Caco-2 (cell line): ENCODE results near the gene TMEM45B. TPM values are rescaled to one million over a fixed set of nuclear protein-coding genes. Genes with fewer than 3 reads are reported as not detected.
"Not testable (repeated sequence)": the region's sequence is repeated elsewhere in the genome, so short reads cannot be mapped to it uniquely, and the experiment has no call there.

Experiments
- BruUV-seq: library from RNA; stranded (reverse); fragments of 400-500 nt; replicated peaks from 2 replicates; lab custom pipeline; 2021; lab: Mats Ljungman, UMichigan
- CTCF ChIA-PET: fragments of 300-600 bp; sonication (Branson Sonifier 250); formaldehyde crosslinking; loops from one replicate; lab custom pipeline; 2022; ENCODE audit warnings: antibody characterized with exemption; lab: Charles Lee
- POLR2A ChIA-PET: fragments of 300-600 bp; sonication (Branson Sonifier 250); formaldehyde crosslinking; loops from one replicate; lab custom pipeline; 2022; ENCODE audit warnings: antibody characterized with exemption; lab: Charles Lee
- DNase-seq, 2 experiments: peaks; one replicate each; pipeline versions ENCODE4 v3.0.0 to v3.0.0-alpha.2; 2020 to 2022
- H3K27me3 ChIP-seq: replicated peaks from 2 replicates; pipeline ENCODE4 v1.6.0; 2011; ENCODE audit warnings: low read length; ENCODE audit not compliant: control insufficient read depth, insufficient read depth
- H3K36me3 ChIP-seq: 2 replicates; pipeline ENCODE4 v1.5.1; 2011; ENCODE audit warnings: low read length; ENCODE audit not compliant: control insufficient read depth, insufficient read depth
- H3K4me1 ChIP-seq: fragments of 250-450 bp; sonication (Bioruptor Pico); 2 replicates; pipeline ENCODE4 v1.5.1; 2020; ENCODE audit warnings: mild to moderate bottlenecking
- H3K4me3 ChIP-seq: 2 replicates; pipeline ENCODE4 v1.5.1; 2011; ENCODE audit warnings: low read depth, mild to moderate bottlenecking, control low read depth, low read length
- H3K9me3 ChIP-seq: fragments of 250-450 bp; sonication (Bioruptor Pico); 2 replicates; pipeline ENCODE4 v1.5.1; 2020; ENCODE audit warnings: mild to moderate bottlenecking, moderate library complexity
- H3K27ac Mint-ChIP-seq: one replicate; pipeline ENCODE4 v1.8.0; 2022; ENCODE audit warnings: mixed read lengths; ENCODE audit not compliant: unreplicated experiment
- H3K27me3 Mint-ChIP-seq: one replicate; pipeline ENCODE4 v1.8.0; 2022; ENCODE audit warnings: mixed read lengths; ENCODE audit not compliant: insufficient read depth, unreplicated experiment
- H3K36me3 Mint-ChIP-seq: one replicate; pipeline ENCODE4 v1.8.0; 2022; ENCODE audit warnings: mild to moderate bottlenecking, mixed read lengths; ENCODE audit not compliant: insufficient read depth, unreplicated experiment
- H3K4me1 Mint-ChIP-seq: one replicate; pipeline ENCODE4 v1.8.0; 2022; ENCODE audit warnings: low read depth, mixed read lengths; ENCODE audit not compliant: unreplicated experiment
- H3K4me3 Mint-ChIP-seq: one replicate; pipeline ENCODE4 v1.8.0; 2022; ENCODE audit warnings: mild to moderate bottlenecking, moderate library complexity, mixed read lengths; ENCODE audit not compliant: unreplicated experiment
- H3K9me3 Mint-ChIP-seq: one replicate; pipeline ENCODE4 v1.8.0; 2022; ENCODE audit warnings: mixed read lengths; ENCODE audit not compliant: unreplicated experiment
- intact Hi-C: fragments of 100-400 bp; cut with micrococcal nuclease; formaldehyde crosslinking; loops from one replicate; pipeline ENCODE4 v1.10.0; 2022; ENCODE audit not compliant: unreplicated experiment
- total RNA-seq: library from RNA; stranded (reverse); gene quantifications from 2 replicates; pipeline ENCODE4 v1.2.3, GENCODE V29; 2022
- TF ChIP-seq, protein P1 (sequence below), 2 experiments: fragments of 200-600 bp in 1 of 2; IDR thresholded peaks; 1 replicate in 1 of 2; 2 replicates in 1 of 2; pipeline versions ENCODE4 v1.5.1 to v1.8.0; 2011 to 2022; ENCODE audit warnings: antibody characterized with exemption in 1 of 2, control low read depth in 1 of 2, inconsistent platforms in 1 of 2, low read depth in 1 of 2, low read length in 1 of 2, mild to moderate bottlenecking in 1 of 2, moderate library complexity in 1 of 2; ENCODE audit not compliant: insufficient read depth in 1 of 2, severe bottlenecking in 1 of 2, unreplicated experiment in 1 of 2

TMEM45B gene
- total RNA-seq, 1 experiment from 2014 or later = 60.0 TPM

DNA sequence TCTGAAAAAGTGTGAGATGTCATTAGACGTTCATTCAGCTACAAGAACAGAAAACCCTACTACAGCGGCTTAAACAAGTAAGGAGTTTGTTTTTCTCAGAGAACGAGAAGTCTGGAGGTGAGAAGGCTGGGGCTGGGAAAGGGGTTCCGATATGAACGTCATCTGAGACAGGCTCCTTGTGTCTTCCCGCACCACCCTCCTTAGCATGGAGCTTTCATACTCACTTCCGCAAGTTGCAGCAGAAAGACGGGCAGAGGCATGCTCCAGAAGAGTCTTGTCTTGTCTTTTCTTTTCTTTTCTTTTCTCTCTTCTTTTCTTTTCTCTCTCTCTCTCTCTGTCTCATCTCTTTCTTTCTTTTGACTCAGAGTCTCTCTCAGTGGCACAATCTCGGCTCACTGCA, 3.6 kb downstream of the TMEM45B start:
- TF ChIP-seq, protein P1, sequence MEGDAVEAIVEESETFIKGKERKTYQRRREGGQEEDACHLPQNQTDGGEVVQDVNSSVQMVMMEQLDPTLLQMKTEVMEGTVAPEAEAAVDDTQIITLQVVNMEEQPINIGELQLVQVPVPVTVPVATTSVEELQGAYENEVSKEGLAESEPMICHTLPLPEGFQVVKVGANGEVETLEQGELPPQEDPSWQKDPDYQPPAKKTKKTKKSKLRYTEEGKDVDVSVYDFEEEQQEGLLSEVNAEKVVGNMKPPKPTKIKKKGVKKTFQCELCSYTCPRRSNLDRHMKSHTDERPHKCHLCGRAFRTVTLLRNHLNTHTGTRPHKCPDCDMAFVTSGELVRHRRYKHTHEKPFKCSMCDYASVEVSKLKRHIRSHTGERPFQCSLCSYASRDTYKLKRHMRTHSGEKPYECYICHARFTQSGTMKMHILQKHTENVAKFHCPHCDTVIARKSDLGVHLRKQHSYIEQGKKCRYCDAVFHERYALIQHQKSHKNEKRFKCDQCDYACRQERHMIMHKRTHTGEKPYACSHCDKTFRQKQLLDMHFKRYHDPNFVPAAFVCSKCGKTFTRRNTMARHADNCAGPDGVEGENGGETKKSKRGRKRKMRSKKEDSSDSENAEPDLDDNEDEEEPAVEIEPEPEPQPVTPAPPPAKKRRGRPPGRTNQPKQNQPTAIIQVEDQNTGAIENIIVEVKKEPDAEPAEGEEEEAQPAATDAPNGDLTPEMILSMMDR (IDR thresholded peaks at IDR 0.05; ENCODE audit: insufficient read depth in 1 of 2, low read depth in 1 of 2, low read length in 1 of 2, severe bottlenecking in 1 of 2, unreplicated experiment in 1 of 2) = no peak
- Histone ChIP-seq H3K4me1 (peaks cover 32% of the 10 kb centered on the region), H3K36me3 (no peaks in the 10 kb centered on the region; the same call in 1 of the 2 replicates), H3K9me3 (no peaks in the 10 kb centered on the region), H3K4me3 (no peak overlapping the region), H3K27me3 (no peaks in the 10 kb centered on the region)
- POLR2A ChIA-PET = no interaction called here
- H3K27ac Mint-ChIP-seq = no peak overlapping the region
- no peaks in the 10 kb centered on the region for H3K9me3 Mint-ChIP-seq
- intact Hi-C loops = no loop called here
- BruUV-seq = no TSS peak
- peaks cover 27% of the 10 kb centered on the region for H3K36me3 Mint-ChIP-seq
- peaks cover 40% of the 10 kb centered on the region for H3K4me1 Mint-ChIP-seq
- no peak for DNase-seq
- CTCF ChIA-PET = no interaction called here
- H3K4me3 Mint-ChIP-seq = no peak overlapping the region
- no peaks in the 10 kb centered on the region for H3K27me3 Mint-ChIP-seq

DNA sequence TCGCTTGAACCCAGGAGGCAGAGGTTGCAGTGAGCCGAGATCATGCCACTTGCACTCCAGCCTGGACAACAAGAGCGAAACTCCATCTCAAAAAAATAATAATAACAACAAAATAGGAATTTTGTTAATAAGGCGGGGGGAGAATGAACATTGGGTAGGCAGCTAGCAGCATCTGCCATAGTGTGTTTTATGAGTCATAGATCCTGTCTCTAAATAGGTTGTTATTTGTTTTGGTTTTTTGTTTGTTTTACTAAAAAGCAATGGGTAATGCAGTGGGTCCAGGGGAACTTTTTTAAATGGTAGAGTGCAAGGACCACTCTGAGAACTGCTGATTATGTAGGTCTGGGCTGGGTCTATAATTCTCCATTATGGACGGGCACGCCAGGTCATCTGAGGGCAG, 4.6 kb downstream of the TMEM45B start:
- peaks cover 17% of the 10 kb centered on the region for H3K36me3 Mint-ChIP-seq
- DNase-seq, H3K27ac Mint-ChIP-seq, H3K27me3 ChIP-seq, H3K9me3 ChIP-seq, H3K4me3 Mint-ChIP-seq, POLR2A ChIA-PET, intact Hi-C loops, H3K4me3 ChIP-seq, H3K36me3 ChIP-seq, H3K9me3 Mint-ChIP-seq, CTCF ChIA-PET, H3K27me3 Mint-ChIP-seq, BruUV-seq: not testable (repeated sequence)
- H3K4me1 ChIP-seq = peaks cover 32% of the 10 kb centered on the region
- H3K4me1 Mint-ChIP-seq = peaks cover 30% of the 10 kb centered on the region

DNA sequence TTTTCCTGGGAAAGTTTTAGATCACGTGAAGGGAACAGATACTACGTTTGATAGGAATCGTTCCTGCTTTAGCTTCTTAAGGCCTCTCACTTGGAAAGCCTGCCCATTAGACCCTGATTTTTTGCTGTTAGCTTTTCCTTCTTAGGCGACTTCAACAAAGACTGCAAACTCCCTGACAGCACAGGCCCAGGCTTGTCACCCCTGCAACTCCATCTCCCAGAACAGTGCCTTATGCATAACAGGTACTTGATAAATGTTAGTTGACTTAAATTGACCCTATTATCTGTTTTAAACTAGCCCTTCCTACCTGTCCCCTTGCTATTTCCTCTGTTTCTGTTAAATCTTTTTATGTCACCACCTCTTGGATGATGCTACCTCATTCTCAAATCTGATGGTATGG, 7.6 kb downstream of the TMEM45B start:
- POLR2A ChIA-PET, H3K27me3 Mint-ChIP-seq, H3K9me3 Mint-ChIP-seq, H3K27me3 ChIP-seq, intact Hi-C loops, DNase-seq, H3K9me3 ChIP-seq, H3K4me3 ChIP-seq, H3K27ac Mint-ChIP-seq, H3K4me3 Mint-ChIP-seq, H3K4me1 Mint-ChIP-seq, H3K36me3 ChIP-seq, BruUV-seq, H3K36me3 Mint-ChIP-seq: not testable (repeated sequence)
- CTCF ChIA-PET = interaction anchor here (0.6 kb wide), 1 partner anchor 30 kb away, joined by 3 read pairs; no protein-coding TSS in a partner anchor
- H3K4me1 ChIP-seq = peaks cover 15% of the 10 kb centered on the region

DNA sequence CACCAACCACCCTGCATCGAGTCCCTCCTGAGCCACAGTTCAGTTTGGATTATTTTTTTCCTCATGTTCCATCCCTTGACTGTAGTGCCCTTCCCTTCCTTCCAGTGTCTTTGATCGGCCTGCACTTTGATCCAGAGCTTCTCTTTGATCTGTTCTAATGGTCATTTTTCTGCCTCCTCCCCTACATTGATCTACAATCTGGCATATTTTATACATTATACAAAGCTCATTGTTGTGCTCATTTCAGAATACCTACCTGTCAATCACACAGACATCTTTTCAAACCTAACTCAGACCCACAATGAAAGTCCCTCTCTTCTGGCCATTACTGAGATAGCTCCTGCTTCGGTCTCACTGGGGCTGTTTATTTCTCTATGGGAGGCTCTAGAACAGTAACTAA, 8.2 kb downstream of the TMEM45B start:
- H3K36me3 ChIP-seq, H3K27ac Mint-ChIP-seq, H3K4me1 Mint-ChIP-seq, POLR2A ChIA-PET, H3K9me3 Mint-ChIP-seq, H3K27me3 ChIP-seq, H3K36me3 Mint-ChIP-seq, H3K4me3 Mint-ChIP-seq, intact Hi-C loops, BruUV-seq, H3K27me3 Mint-ChIP-seq, H3K4me3 ChIP-seq, H3K9me3 ChIP-seq: not testable (repeated sequence)
- DNase-seq = peak in 1 of 2 experiments; percentile 25
- H3K4me1 ChIP-seq = peaks cover 11% of the 10 kb centered on the region; the same call in 1 of the 2 replicates
- CTCF ChIA-PET = interaction anchor here (0.6 kb wide), 1 partner anchor 30 kb away, joined by 3 read pairs; no protein-coding TSS in a partner anchor
